ENCODE results near the gene SLC2A6. TPM values are rescaled to one million over a fixed set of nuclear protein-coding genes. Genes with fewer than 3 reads are reported as not detected.

SLC2A6 gene
- total and polyA plus RNA-seq, 4 experiments from 2014 or later: 0.41 to 2.5 (median 1.4) TPM

- Mint-ChIP-seq H3K4me3 (no peak overlapping the region), H3K27ac (no peak overlapping the region), H3K4me1 (no peaks in the 10 kb centered on the region), H3K27me3 (no peaks in the 10 kb centered on the region), H3K36me3 (no peaks in the 10 kb centered on the region), H3K9me3 (no peaks in the 10 kb centered on the region)
- CTCF ChIA-PET (ENCODE audit: partially characterized antibody): interaction anchor here (0.6 kb wide), 1 partner anchor 92 kb away, joined by 3 read pairs; no protein-coding TSS in a partner anchor
- H3K27ac ChIP-seq (ENCODE audit: low read depth, low read length): no peak overlapping the region
- POLR2A ChIA-PET (ENCODE audit: partially characterized antibody): no interaction called here
- H3K4me1 ChIP-seq (ENCODE audit: insufficient read depth, low read length): peaks cover 3% of the 10 kb centered on the region
- no peaks in the 10 kb centered on the region for H3K36me3 ChIP-seq (ENCODE audit: insufficient read depth, low read length)
- DNase-seq: no peak
- intact Hi-C loops (cut with micrococcal nuclease): no loop called here
- no peaks in the 10 kb centered on the region for H3K27me3 ChIP-seq (ENCODE audit: insufficient read depth, low read length)
- no peak overlapping the region for H3K4me3 ChIP-seq (ENCODE audit: low read length in 2 of 2)
- no peaks in the 10 kb centered on the region for H3K9me3 ChIP-seq (ENCODE audit: control insufficient read depth in 1 of 2, low read length in 2 of 2)
These were observed 6.0 kb downstream of the SLC2A6 start for GRCh38 chr9:133472753-133473378.

DNA sequence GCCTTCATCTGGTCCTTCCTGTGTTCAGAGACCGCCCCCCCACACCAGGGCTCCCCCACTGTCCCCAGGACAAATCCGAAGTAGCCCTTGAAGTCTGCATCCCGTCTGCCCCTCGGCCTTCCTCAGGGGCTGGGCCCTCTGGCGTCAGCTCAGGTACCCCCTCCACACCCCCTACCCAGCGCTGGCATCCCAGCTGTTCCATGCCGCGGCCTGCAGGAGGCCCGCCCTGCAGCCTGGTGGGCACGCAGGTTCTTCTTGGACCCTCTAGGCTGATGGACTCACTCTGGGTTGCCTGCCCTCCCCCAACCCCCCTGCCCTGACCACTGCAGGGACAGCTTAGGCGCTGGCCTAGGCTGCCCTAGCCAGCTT is 6.6 kb downstream of the SLC2A6 start:
- H3K9me3 ChIP-seq (ENCODE audit: control insufficient read depth in 1 of 2, low read length in 2 of 2): no peaks in the 10 kb centered on the region
- no peaks in the 10 kb centered on the region for H3K36me3 ChIP-seq (ENCODE audit: insufficient read depth, low read length)
- no peak overlapping the region for H3K4me3 ChIP-seq (ENCODE audit: low read length in 2 of 2)
- H3K27ac ChIP-seq (ENCODE audit: low read depth, low read length): no peak overlapping the region
- ChIA-PET CTCF (ENCODE audit: partially characterized antibody) (no interaction called here), POLR2A (ENCODE audit: partially characterized antibody) (no interaction called here)
- H3K9me3 Mint-ChIP-seq: no peaks in the 10 kb centered on the region
- intact Hi-C loops (cut with micrococcal nuclease): no loop called here
- H3K27me3 ChIP-seq (ENCODE audit: insufficient read depth, low read length): no peaks in the 10 kb centered on the region
- H3K27ac Mint-ChIP-seq: no peak overlapping the region
- no peaks in the 10 kb centered on the region for H3K27me3 Mint-ChIP-seq
- no peak for DNase-seq
- H3K4me3 Mint-ChIP-seq: no peak overlapping the region
- H3K4me1 ChIP-seq (ENCODE audit: insufficient read depth, low read length): peaks cover 3% of the 10 kb centered on the region
- H3K36me3 Mint-ChIP-seq: no peaks in the 10 kb centered on the region
- no peaks in the 10 kb centered on the region for H3K4me1 Mint-ChIP-seq

DNA sequence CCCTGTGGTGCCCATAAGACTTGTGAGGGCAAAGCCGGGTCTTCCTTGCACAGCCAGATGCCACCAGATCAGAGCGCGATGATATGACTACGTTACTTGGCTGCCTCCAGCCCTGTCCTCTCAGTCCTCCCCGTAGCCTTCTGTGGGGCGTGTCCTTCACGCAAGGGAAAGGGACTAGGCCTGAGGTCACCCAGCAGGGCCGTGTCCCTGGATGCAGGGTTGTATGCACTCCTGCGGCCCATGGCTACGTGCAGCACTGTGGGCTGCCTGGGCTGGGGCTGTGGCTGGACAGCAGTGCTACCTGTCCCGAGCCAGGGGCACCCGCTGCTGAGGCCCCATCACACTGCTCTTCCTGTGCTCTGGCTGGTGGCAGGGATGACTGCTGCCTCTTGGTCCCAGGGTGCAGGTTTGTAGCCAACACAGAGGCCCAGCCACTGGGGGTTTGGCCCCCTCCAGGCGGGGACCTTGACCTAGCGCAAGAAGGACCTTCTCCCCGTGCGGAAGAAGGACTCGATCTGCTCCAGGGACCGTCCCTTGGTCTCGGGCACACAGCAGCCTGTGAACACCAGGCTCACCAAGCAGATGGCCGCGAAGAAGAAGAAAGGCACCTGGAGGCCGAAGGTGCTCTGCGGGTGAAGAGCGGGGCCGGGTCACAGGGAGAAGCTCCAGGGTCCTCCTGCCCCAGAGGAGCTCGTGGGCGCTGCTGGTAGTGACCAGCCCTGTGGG is 7.2 kb downstream of the SLC2A6 start:
- Histone ChIP-seq H3K27me3 (ENCODE audit: insufficient read depth, low read length) (no peaks in the 10 kb centered on the region), H3K4me1 (ENCODE audit: insufficient read depth, low read length) (peaks cover 3% of the 10 kb centered on the region), H3K27ac (ENCODE audit: low read depth, low read length) (no peak overlapping the region), H3K4me3 (ENCODE audit: low read length in 2 of 2) (no peak overlapping the region), H3K9me3 (ENCODE audit: control insufficient read depth in 1 of 2, low read length in 2 of 2) (no peaks in the 10 kb centered on the region), H3K36me3 (ENCODE audit: insufficient read depth, low read length) (no peaks in the 10 kb centered on the region)
- Mint-ChIP-seq H3K4me1 (no peaks in the 10 kb centered on the region), H3K27ac (no peak overlapping the region), H3K9me3 (no peaks in the 10 kb centered on the region), H3K27me3 (no peaks in the 10 kb centered on the region), H3K36me3 (no peaks in the 10 kb centered on the region), H3K4me3 (no peak overlapping the region)
- ChIA-PET POLR2A (ENCODE audit: partially characterized antibody) (no interaction called here), CTCF (ENCODE audit: partially characterized antibody) (no interaction called here)
- DNase-seq: no peak
- intact Hi-C loops (cut with micrococcal nuclease): no loop called here

GRCh38 chr9:133470988-133471387 is 7.9 kb downstream of the SLC2A6 start:
- POLR2A ChIA-PET (ENCODE audit: partially characterized antibody): no interaction called here
- DNase-seq: no peak
- CTCF ChIA-PET (ENCODE audit: partially characterized antibody): interaction anchor here (0.6 kb wide), 1 partner anchor 285 kb away, joined by 3 read pairs; no protein-coding TSS in a partner anchor
- Mint-ChIP-seq H3K27ac (no peak overlapping the region), H3K27me3 (no peaks in the 10 kb centered on the region), H3K9me3 (no peaks in the 10 kb centered on the region), H3K4me1 (no peaks in the 10 kb centered on the region), H3K4me3 (no peak overlapping the region), H3K36me3 (no peaks in the 10 kb centered on the region)
- Histone ChIP-seq H3K9me3 (ENCODE audit: control insufficient read depth in 1 of 2, low read length in 2 of 2) (no peaks in the 10 kb centered on the region), H3K4me1 (ENCODE audit: insufficient read depth, low read length) (peaks cover 3% of the 10 kb centered on the region), H3K36me3 (ENCODE audit: insufficient read depth, low read length) (no peaks in the 10 kb centered on the region), H3K27me3 (ENCODE audit: insufficient read depth, low read length) (no peaks in the 10 kb centered on the region), H3K4me3 (ENCODE audit: low read length in 2 of 2) (no peak overlapping the region), H3K27ac (ENCODE audit: low read depth, low read length) (no peak overlapping the region)
- intact Hi-C loops (cut with micrococcal nuclease): no loop called here

- no peaks in the 10 kb centered on the region for H3K9me3 ChIP-seq (ENCODE audit: control insufficient read depth in 1 of 2, low read length in 2 of 2)
- Mint-ChIP-seq H3K27ac (no peak overlapping the region), H3K27me3 (no peaks in the 10 kb centered on the region), H3K9me3 (no peaks in the 10 kb centered on the region), H3K36me3 (no peaks in the 10 kb centered on the region), H3K4me1 (no peaks in the 10 kb centered on the region), H3K4me3 (no peak overlapping the region)
- H3K27me3 ChIP-seq (ENCODE audit: insufficient read depth, low read length): no peaks in the 10 kb centered on the region
- no peaks in the 10 kb centered on the region for H3K36me3 ChIP-seq (ENCODE audit: insufficient read depth, low read length)
- peaks cover 3% of the 10 kb centered on the region for H3K4me1 ChIP-seq (ENCODE audit: insufficient read depth, low read length)
- intact Hi-C loops (cut with micrococcal nuclease): no loop called here
- DNase-seq: no peak
- H3K27ac ChIP-seq (ENCODE audit: low read depth, low read length): no peak overlapping the region
- CTCF ChIA-PET (ENCODE audit: partially characterized antibody): interaction anchor here (0.5 to 0.6 kb wide), 2 partner anchors 284 to 446 kb away, joined by 3 read pairs; no protein-coding TSS in a partner anchor
- POLR2A ChIA-PET (ENCODE audit: partially characterized antibody): no interaction called here
- H3K4me3 ChIP-seq (ENCODE audit: low read length in 2 of 2): no peak overlapping the region
These were observed 8.4 kb downstream of the SLC2A6 start for GRCh38 chr9:133470427-133470924.

GRCh38 chr9:133468777-133469421 is 10.0 kb downstream of the SLC2A6 start:
- peak in 1 of 5 donors; percentile 24 for DNase-seq
- no peaks in the 10 kb centered on the region for H3K9me3 Mint-ChIP-seq
- Histone ChIP-seq H3K9me3 (ENCODE audit: control insufficient read depth in 1 of 2, low read length in 2 of 2) (no peaks in the 10 kb centered on the region), H3K27me3 (ENCODE audit: insufficient read depth, low read length) (no peaks in the 10 kb centered on the region), H3K36me3 (ENCODE audit: insufficient read depth, low read length) (no peaks in the 10 kb centered on the region), H3K4me3 (ENCODE audit: low read length in 2 of 2) (no peak overlapping the region), H3K4me1 (ENCODE audit: insufficient read depth, low read length) (no peaks in the 10 kb centered on the region), H3K27ac (ENCODE audit: low read depth, low read length) (no peak overlapping the region)
- no peaks in the 10 kb centered on the region for H3K36me3 Mint-ChIP-seq
- POLR2A ChIA-PET (ENCODE audit: partially characterized antibody): no interaction called here
- H3K4me3 Mint-ChIP-seq: no peak overlapping the region
- no peaks in the 10 kb centered on the region for H3K4me1 Mint-ChIP-seq
- intact Hi-C loops (cut with micrococcal nuclease): no loop called here
- no peaks in the 10 kb centered on the region for H3K27me3 Mint-ChIP-seq
- CTCF ChIA-PET (ENCODE audit: partially characterized antibody): no interaction called here
- no peak overlapping the region for H3K27ac Mint-ChIP-seq

- ChIA-PET CTCF (ENCODE audit: partially characterized antibody) (no interaction called here), POLR2A (ENCODE audit: partially characterized antibody) (no interaction called here)
- H3K36me3 ChIP-seq (ENCODE audit: insufficient read depth, low read length): no peaks in the 10 kb centered on the region
- H3K27me3 ChIP-seq (ENCODE audit: insufficient read depth, low read length): no peaks in the 10 kb centered on the region
- Mint-ChIP-seq H3K27ac (no peak overlapping the region), H3K36me3 (no peaks in the 10 kb centered on the region), H3K27me3 (no peaks in the 10 kb centered on the region), H3K9me3 (no peaks in the 10 kb centered on the region), H3K4me1 (no peaks in the 10 kb centered on the region), H3K4me3 (no peak overlapping the region)
- no peaks in the 10 kb centered on the region for H3K9me3 ChIP-seq (ENCODE audit: control insufficient read depth in 1 of 2, low read length in 2 of 2)
- H3K4me1 ChIP-seq (ENCODE audit: insufficient read depth, low read length): no peaks in the 10 kb centered on the region
- intact Hi-C loops (cut with micrococcal nuclease): no loop called here
- no peak overlapping the region for H3K4me3 ChIP-seq (ENCODE audit: low read length in 2 of 2)
- peak in 1 of 5 donors; percentile 30 for DNase-seq
- H3K27ac ChIP-seq (ENCODE audit: low read depth, low read length): no peak overlapping the region
These were observed 10.5 kb downstream of the SLC2A6 start for GRCh38 chr9:133468374-133468773.

Measured in CD4-positive, alpha-beta memory T cell (primary cell).